Endothelial cell (in vitro differentiated cells): ENCODE results near the gene CALHM4. TPM values are rescaled to one million over a fixed set of nuclear protein-coding genes. Genes with fewer than 3 reads are reported as not detected.

Experiments used
- DNase-seq: peaks from one replicate; pipeline ENCODE4 v3.0.0; 2021; ENCODE audit warnings: low spot score
- H3K27ac Mint-ChIP-seq: one replicate; pipeline ENCODE4 v1.8.0; 2021; ENCODE audit warnings: mixed read lengths, inconsistent platforms; ENCODE audit not compliant: unreplicated experiment
- H3K27me3 Mint-ChIP-seq: one replicate; pipeline ENCODE4 v1.8.0; 2021; ENCODE audit warnings: mild to moderate bottlenecking, moderate library complexity, mixed read lengths, inconsistent platforms; ENCODE audit not compliant: unreplicated experiment
- H3K36me3 Mint-ChIP-seq: one replicate; pipeline ENCODE4 v1.8.0; 2021; ENCODE audit warnings: mild to moderate bottlenecking, low read depth, mixed read lengths, inconsistent platforms; ENCODE audit not compliant: unreplicated experiment
- H3K4me1 Mint-ChIP-seq: one replicate; pipeline ENCODE4 v1.8.0; 2021; ENCODE audit warnings: mild to moderate bottlenecking, mixed read lengths, inconsistent platforms; ENCODE audit not compliant: unreplicated experiment
- H3K4me3 Mint-ChIP-seq: one replicate; pipeline ENCODE4 v1.8.0; 2021; ENCODE audit warnings: mild to moderate bottlenecking, mixed read lengths, inconsistent platforms; ENCODE audit not compliant: unreplicated experiment
- H3K9me3 Mint-ChIP-seq: one replicate; pipeline ENCODE4 v1.8.0; 2021; ENCODE audit warnings: mixed read lengths, inconsistent platforms; ENCODE audit not compliant: unreplicated experiment
- total RNA-seq: library from RNA; stranded (reverse); fragmentation: NEBNext Ultra II Directional; extraction: Animal tissue kit (Norgen Biotek cat#: 25700); gene quantifications from one replicate; pipeline ENCODE4 v1.2.1, GENCODE V29; 2021; ENCODE audit not compliant: unreplicated experiment
- TF ChIP-seq, protein P1 (sequence below): fragments of 200-600 bp; sonication (generic); IDR thresholded peaks from one replicate; pipeline ENCODE4 v1.5.0; 2021; ENCODE audit warnings: antibody characterized with exemption; ENCODE audit not compliant: unreplicated experiment

The CALHM4 gene
- total RNA-seq, 1 donor from 2014 or later: not detected

DNA sequence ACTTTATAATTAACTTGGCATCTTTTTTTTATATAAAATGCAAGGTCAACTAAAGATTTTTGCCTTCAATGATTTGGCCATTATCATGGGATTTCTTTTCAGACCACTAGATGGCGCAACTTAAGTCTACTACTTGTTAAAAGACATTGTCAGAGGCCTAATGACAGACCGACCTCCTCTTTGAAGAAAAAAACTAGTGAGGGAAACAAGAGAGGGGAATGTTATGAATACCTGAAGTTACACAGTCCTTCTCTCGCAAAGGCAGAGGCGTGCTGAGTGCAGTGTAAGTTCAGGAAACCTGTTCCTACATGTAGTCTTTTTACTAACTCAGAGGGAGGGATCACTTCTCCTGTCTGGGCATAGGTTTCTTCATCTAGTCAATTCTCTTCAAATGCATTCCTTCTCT is 17.3 kb upstream of the CALHM4 start:
- Mint-ChIP-seq H3K27ac (no peak overlapping the region), H3K4me3 (no peak overlapping the region), H3K36me3 (no peaks in the 10 kb centered on the region), H3K27me3 (peaks cover 6% of the 10 kb centered on the region), H3K9me3 (no peaks in the 10 kb centered on the region), H3K4me1 (peaks cover 26% of the 10 kb centered on the region)
- TF ChIP-seq, protein P1, sequence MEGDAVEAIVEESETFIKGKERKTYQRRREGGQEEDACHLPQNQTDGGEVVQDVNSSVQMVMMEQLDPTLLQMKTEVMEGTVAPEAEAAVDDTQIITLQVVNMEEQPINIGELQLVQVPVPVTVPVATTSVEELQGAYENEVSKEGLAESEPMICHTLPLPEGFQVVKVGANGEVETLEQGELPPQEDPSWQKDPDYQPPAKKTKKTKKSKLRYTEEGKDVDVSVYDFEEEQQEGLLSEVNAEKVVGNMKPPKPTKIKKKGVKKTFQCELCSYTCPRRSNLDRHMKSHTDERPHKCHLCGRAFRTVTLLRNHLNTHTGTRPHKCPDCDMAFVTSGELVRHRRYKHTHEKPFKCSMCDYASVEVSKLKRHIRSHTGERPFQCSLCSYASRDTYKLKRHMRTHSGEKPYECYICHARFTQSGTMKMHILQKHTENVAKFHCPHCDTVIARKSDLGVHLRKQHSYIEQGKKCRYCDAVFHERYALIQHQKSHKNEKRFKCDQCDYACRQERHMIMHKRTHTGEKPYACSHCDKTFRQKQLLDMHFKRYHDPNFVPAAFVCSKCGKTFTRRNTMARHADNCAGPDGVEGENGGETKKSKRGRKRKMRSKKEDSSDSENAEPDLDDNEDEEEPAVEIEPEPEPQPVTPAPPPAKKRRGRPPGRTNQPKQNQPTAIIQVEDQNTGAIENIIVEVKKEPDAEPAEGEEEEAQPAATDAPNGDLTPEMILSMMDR: peak; percentile 81
- peak; percentile 31 for DNase-seq

DNA sequence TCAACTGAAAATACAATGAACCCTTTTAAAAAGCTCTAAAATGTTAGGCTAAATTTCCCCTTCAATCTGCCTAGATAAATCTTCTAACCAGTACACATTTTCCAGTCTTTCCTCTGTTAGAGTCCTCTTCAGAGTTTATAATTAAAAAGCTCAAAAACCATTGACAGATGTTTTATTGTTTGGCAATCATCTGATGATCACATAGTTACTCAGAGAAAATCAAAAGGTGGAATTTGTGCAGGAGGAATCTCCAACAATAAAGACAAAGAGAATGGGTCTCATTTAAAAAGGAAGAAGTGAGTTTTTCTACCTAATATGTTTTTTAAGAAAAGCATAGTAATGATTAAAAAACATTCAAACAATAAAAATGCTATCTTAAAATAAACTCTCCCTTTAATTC is 11.1 kb upstream of the CALHM4 start:
- TF ChIP-seq, protein P1: no peak
- Mint-ChIP-seq H3K27me3 (peaks cover 3% of the 10 kb centered on the region), H3K4me3 (no peak overlapping the region), H3K4me1 (peaks cover 1% of the 10 kb centered on the region), H3K27ac (no peak overlapping the region), H3K9me3 (no peaks in the 10 kb centered on the region), H3K36me3 (no peaks in the 10 kb centered on the region)
- DNase-seq: no peak

DNA sequence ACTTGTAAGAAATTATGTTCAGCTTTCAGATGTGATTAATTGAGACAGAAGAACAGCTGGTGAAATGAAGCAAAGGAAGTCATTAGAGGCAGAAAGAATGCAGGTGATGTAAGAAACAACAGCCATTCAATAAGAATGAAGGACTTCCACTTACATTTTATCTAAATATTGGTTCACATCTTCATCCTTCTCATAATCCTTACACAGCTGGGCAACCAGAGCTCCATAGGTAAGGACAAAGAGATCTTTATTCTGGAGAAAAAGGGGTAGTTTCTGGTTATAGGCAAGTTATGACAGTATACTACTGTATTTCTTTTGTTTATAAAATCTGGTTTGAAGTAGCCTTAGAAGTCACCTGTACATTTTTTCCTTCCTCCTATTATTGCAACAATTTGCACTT is 10.4 kb upstream of the CALHM4 start:
- TF ChIP-seq, protein P1: no peak
- DNase-seq: no peak
- Mint-ChIP-seq H3K36me3 (no peaks in the 10 kb centered on the region), H3K4me3 (no peak overlapping the region), H3K4me1 (no peaks in the 10 kb centered on the region), H3K27me3 (peaks cover 3% of the 10 kb centered on the region), H3K9me3 (no peaks in the 10 kb centered on the region), H3K27ac (no peak overlapping the region)

DNA sequence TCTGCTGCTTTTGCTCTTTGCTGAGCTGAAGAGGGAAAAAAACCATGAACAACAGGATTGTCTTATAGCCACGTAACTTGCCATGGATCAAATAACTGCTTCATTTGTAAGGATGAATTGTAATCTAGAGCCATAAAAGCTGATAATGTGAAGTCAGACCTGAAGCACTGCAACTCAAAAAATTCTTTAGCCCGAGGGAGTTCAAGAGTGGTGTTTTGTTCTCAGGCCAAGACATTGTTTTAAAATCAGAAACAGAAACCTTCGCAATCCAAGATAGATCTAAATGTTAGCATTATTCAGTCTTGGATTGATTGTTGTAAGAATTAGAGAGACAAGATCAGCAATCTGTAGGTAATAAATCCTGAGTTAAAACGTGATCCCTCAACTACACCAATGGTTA is 7.9 kb upstream of the CALHM4 start, which contains the start of gene TRAPPC3L:
Gene TRAPPC3L, minus strand, starts transcription at position 34 of the 400 bp plus-strand sequence. CDS start 170 bp downstream, outside the sequence.
- no peak within 1 kb of the TSS for H3K4me3 Mint-ChIP-seq
- peaks cover 3% of the 10 kb centered on the region for H3K4me1 Mint-ChIP-seq
- TF ChIP-seq, protein P1: no peak
- no peaks in the 10 kb centered on the region for H3K27me3 Mint-ChIP-seq
- H3K36me3 Mint-ChIP-seq: no peaks in the 10 kb centered on the region
- no peak within 1 kb of the TSS for H3K27ac Mint-ChIP-seq
- H3K9me3 Mint-ChIP-seq: no peaks in the 10 kb centered on the region
- no peak for DNase-seq

DNA sequence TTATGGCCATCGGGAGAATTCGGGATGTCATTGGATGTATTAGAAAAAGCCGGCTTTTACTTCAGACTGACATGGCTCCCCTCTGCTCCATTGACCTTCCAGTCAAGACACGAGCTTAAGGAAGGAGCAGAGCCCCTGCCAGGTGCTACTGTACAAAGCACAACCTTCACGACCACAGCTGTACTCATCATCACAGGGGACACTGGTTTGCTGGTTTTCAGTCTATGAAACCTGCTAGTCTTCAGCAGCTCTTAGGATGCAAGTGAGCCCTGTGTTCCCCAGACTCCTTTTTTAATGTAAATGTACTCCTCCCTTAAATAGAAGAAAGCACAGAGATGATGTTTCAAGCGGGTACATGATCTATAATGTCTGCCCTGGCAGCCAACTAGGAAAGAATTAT is 6.2 kb upstream of the CALHM4 start:
- Mint-ChIP-seq H3K36me3 (no peaks in the 10 kb centered on the region), H3K4me1 (peaks cover 4% of the 10 kb centered on the region), H3K9me3 (no peaks in the 10 kb centered on the region), H3K27me3 (peaks cover 2% of the 10 kb centered on the region), H3K4me3 (no peak overlapping the region), H3K27ac (no peak overlapping the region)
- DNase-seq: no peak
- TF ChIP-seq, protein P1: no peak
